Psoas muscle (tissue), 8 donors: Measurements from ENCODE around the gene USP24. TPM values are rescaled to one million over a fixed set of nuclear protein-coding genes. Genes with fewer than 3 reads are reported as not detected.

Experiments used
- ATAC-seq, 4 donors: fragments of 200-7000 bp; cut with Tn5 transposase; one replicate each; pipeline ENCODE4 v1.9.1; 2020; ENCODE audit warnings: moderate library complexity in 3 of 4, mild to moderate bottlenecking in 2 of 4
- DNase-seq, 2 donors: peaks; one replicate each; pipeline ENCODE4 v3.0.0-alpha.2; 2020
- H3K27ac ChIP-seq: fragments of 200-600 bp; one replicate; pipeline ENCODE4 v1.8.0; 2022
- H3K27me3 ChIP-seq, 3 donors: fragments of 200-600 bp in 1 of 3; one replicate each; pipeline versions ENCODE4 v1.6.1 to v1.8.0; 2013 to 2022; ENCODE audit warnings: low read length in 2 of 3, mild to moderate bottlenecking in 2 of 3, moderate library complexity in 1 of 3; ENCODE audit not compliant: insufficient read depth in 3 of 3
- H3K36me3 ChIP-seq, 2 donors: fragments of 200-600 bp in 1 of 2; one replicate each; pipeline versions ENCODE4 v1.6.1 to v1.8.0; 2013 to 2022; ENCODE audit warnings: low read depth in 1 of 2, mild to moderate bottlenecking in 1 of 2, moderate library complexity in 1 of 2; ENCODE audit not compliant: insufficient read depth in 1 of 2
- H3K4me1 ChIP-seq: fragments of 200-600 bp; one replicate; pipeline ENCODE4 v1.8.0; 2022
- H3K4me3 ChIP-seq: fragments of 200-600 bp; one replicate; pipeline ENCODE4 v1.8.0; 2022; ENCODE audit warnings: mild to moderate bottlenecking
- H3K9me3 ChIP-seq: fragments of 200-600 bp; one replicate; pipeline ENCODE4 v1.8.0; 2022
- WGBS, 3 donors: extraction: QIAGEN DNeasy Blood & Tissue Kit; methylation state at CpG; one replicate each; pipeline versions ENCODE4 v1.1.6 to v1.1.7; 2013; 5-methylcytosine and 5-hydroxymethylcytosine counted together
- intact Hi-C, 2 donors: fragments of 100-400 bp; cut with DNase I; formaldehyde crosslinking; loops; one replicate each; pipeline versions ENCODE4 v1.11.0 to v1.14.2; 2022
- polyA plus RNA-seq, 3 donors: library from polyadenylated mRNA; stranded (reverse); fragments of 200-250 nt; gene quantifications; one replicate each; pipeline ENCODE4 v1.2.3, GENCODE V29; 2013
- total RNA-seq, 4 donors: library from RNA; stranded (reverse); fragmentation: NEBNext Ultra II Directional in 2 of 4; extraction: Animal tissue kit (Norgen Biotek cat#: 25700) in 2 of 4; gene quantifications; one replicate each; pipeline versions ENCODE4 v1.2.1 to v1.2.4, GENCODE V29; 2021 to 2023
- TF ChIP-seq, protein P1 (sequence below): fragments of 200-600 bp; IDR thresholded peaks from one replicate; pipeline ENCODE4 v1.8.0; 2022; ENCODE audit warnings: antibody characterized with exemption
- donor health status: healthy with polysubstance abuse.
- donor health status: DM: no; HTN: no; CAD: no; lungs with moderate emphysema.
- donor health status: Bipolar disorder and iron deficiency.
- donor health status: healthy.
- donor health status: DM: yes; HTN: yes; CAD: no.
- donor health status: DM: no; HTN: no; CAD: no.
- donor health status: DM: no; HTN: no; CAD: no.
- donor health status: DM: yes; HTN: yes; CAD: no.

USP24 gene
- total and polyA plus RNA-seq, 7 donors: 14.6 to 67.9 (median 53.2) TPM

DNA sequence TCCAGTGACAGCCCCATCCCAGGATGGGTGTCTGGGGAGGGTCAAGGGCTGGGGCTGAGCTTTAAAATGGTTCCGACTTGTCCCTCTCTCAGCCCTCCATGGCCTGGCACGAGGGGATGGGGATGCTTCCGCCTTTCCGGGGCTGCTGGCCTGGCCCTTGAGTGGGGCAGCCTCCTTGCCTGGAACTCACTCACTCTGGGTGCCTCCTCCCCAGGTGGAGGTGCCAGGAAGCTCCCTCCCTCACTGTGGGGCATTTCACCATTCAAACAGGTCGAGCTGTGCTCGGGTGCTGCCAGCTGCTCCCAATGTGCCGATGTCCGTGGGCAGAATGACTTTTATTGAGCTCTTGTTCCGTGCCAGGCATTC lies 151.6 kb downstream of the USP24 start:
- Histone ChIP-seq H3K27me3 (no peaks in the 10 kb centered on the region), H3K4me1 (peaks cover 33% of the 10 kb centered on the region), H3K9me3 (no peaks in the 10 kb centered on the region), H3K27ac (no peak overlapping the region), H3K36me3 (peaks cover 0 to 11% of the 10 kb centered on the region in 2 donors), H3K4me3 (no peak overlapping the region)
- ATAC-seq (peak in 1 of 4 donors; percentile 3), DNase-seq (no peak)
- 68 to 78% (median 71%) methylated on average over 9 of the region's 9 CpGs for WGBS, 3 donors
- intact Hi-C loops: no loop called here
- TF ChIP-seq, protein P1, sequence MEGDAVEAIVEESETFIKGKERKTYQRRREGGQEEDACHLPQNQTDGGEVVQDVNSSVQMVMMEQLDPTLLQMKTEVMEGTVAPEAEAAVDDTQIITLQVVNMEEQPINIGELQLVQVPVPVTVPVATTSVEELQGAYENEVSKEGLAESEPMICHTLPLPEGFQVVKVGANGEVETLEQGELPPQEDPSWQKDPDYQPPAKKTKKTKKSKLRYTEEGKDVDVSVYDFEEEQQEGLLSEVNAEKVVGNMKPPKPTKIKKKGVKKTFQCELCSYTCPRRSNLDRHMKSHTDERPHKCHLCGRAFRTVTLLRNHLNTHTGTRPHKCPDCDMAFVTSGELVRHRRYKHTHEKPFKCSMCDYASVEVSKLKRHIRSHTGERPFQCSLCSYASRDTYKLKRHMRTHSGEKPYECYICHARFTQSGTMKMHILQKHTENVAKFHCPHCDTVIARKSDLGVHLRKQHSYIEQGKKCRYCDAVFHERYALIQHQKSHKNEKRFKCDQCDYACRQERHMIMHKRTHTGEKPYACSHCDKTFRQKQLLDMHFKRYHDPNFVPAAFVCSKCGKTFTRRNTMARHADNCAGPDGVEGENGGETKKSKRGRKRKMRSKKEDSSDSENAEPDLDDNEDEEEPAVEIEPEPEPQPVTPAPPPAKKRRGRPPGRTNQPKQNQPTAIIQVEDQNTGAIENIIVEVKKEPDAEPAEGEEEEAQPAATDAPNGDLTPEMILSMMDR: no peak

DNA sequence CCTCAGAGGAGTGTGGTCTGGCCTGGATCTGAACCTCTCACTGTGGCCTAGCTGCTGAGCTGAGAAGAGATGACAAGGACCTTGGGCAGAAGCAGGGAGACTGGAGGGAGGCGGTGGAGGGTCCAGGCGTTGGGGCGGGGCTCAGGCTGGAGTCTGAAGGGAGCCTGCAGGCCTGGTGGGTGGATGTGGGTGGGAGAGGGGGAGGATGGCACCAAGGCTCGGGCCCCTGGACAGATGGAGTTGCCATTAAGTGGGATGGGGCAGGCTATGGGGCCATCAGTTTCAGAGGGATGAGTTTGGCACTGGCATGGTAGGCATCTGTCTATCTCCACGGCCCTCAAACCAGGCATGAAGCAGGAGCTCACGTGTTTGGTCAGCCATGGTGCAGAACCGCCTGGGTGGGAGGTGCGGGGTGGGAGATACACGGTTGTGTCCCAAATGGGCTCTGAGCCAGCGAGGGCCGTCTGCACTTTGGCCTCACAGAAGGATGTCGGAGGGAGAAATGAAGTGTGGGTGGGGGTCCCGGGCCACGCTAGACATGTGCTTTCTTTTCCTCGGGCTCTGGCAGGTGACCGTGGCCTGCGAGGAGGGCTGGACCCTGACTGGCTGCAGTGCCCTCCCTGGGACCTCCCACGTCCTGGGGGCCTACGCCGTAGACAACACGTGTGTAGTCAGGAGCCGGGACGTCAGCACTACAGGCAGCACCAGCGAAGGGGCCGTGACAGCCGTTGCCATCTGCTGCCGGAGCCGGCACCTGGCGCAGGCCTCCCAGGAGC lies 152.2 kb downstream of the USP24 start:
- H3K36me3 ChIP-seq: peaks cover 0 to 7% of the 10 kb centered on the region in 2 donors
- ATAC-seq (no peak), DNase-seq (no peak)
- intact Hi-C loops: no loop called here
- 74 to 83% (median 83%) methylated on average over 29 of the region's 29 CpGs for WGBS, 3 donors
- no peaks in the 10 kb centered on the region for H3K9me3 ChIP-seq
- no peak overlapping the region for H3K4me3 ChIP-seq
- no peak overlapping the region for H3K27ac ChIP-seq
- peaks cover 32% of the 10 kb centered on the region for H3K4me1 ChIP-seq
- no peaks in the 10 kb centered on the region for H3K27me3 ChIP-seq
- TF ChIP-seq, protein P1: no peak

DNA sequence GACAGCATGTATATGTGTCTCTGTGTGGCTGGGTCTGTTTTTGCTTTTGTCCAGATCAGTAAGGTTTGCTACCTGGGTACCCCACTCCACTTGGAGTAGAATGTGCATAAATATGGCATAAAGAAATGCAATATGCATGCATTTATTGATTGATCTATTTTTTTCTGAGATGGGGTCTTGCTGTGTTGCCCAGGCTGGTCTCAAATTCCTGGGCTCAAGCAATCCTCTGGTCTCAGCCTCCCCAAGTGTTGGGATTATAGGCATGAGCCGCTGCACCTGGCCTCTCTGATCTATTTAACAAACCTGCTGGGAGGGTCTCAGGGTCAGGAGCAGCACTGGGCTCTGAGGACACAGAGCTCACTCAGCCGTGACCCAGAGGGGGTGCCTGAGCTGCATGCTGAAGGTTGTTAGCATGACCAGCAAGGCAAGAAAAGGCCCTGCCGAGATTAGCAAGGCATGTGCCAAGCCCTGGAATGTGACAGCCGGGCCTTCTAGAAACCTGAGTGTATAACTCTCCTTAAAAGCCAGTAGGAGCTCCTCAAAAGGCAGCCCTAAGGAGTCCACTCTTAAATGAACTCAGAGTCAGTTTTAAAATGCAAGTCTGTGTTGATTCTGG lies 153.3 kb downstream of the USP24 start:
- Histone ChIP-seq H3K36me3 (no peaks in the 10 kb centered on the region), H3K27me3 (no peaks in the 10 kb centered on the region), H3K4me1 (peaks cover 26% of the 10 kb centered on the region), H3K9me3 (no peaks in the 10 kb centered on the region), H3K4me3 (no peak overlapping the region), H3K27ac (no peak overlapping the region)
- intact Hi-C loops: no loop called here
- TF ChIP-seq, protein P1: no peak
- WGBS, 3 donors: 51 to 77% (median 57%) methylated on average over 4 of the region's 4 CpGs
- no peak for ATAC-seq
- DNase-seq: no peak

DNA sequence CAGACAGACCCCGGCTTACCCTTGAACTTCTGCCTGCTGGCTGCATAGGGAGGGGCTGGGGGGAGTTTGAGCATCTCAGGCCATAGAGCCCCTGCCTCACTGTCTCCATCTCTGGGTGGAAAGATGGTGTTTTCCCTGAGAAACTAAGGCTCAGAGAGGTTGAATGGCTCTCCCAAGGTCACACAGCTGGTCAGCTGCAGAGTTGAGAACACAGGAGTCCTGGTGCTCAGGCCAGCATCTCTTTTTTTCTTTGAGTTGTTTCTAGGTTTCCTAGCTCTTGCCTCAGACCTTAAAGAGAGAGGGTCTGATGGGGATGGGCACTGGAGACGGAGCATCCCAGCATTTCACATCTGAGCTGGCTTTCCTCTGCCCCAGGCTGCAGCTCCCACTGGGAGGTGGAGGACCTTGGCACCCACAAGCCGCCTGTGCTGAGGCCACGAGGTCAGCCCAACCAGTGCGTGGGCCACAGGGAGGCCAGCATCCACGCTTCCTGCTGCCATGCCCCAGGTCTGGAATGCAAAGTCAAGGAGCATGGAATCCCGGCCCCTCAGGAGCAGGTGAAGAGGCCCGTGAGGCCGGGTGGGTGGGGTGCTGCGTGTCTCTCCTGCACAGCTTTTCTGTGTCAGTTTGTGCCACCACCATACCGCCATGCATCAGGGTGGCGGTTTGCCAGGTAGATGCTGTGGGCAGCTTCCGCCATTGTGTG lies 154.0 kb downstream of the USP24 start:
- Histone ChIP-seq H3K4me3 (no peak overlapping the region), H3K27ac (no peak overlapping the region), H3K27me3 (no peaks in the 10 kb centered on the region), H3K4me1 (peaks cover 25% of the 10 kb centered on the region), H3K9me3 (no peaks in the 10 kb centered on the region), H3K36me3 (no peaks in the 10 kb centered on the region)
- ATAC-seq: no peak
- WGBS, 3 donors: 81 to 86% (median 84%) methylated on average over 13 of the region's 13 CpGs
- no peak for DNase-seq
- intact Hi-C loops: no loop called here
- TF ChIP-seq, protein P1: no peak
